C4-2B (cell line): ENCODE results near the gene PLPPR3.
"Not testable (repeated sequence)": the region's sequence is repeated elsewhere in the genome, so short reads cannot be mapped to it uniquely, and the experiment has no call there.

Experiments
- H3K27ac ChIP-seq: fragments of 450-650 bp; 2 replicates; pipeline ENCODE4 v1.5.1; 2017
- CTCF ChIP-seq: fragments of 450-650 bp; conservative IDR thresholded peaks from 2 replicates; pipeline ENCODE4 v1.5.1; 2017; ENCODE audit warnings: mild to moderate bottlenecking
- ZFX ChIP-seq: fragments of 450-650 bp; IDR thresholded peaks from 2 replicates; pipeline ENCODE4 v1.6.1; 2017

The PLPPR3 gene

GRCh38 chr19:821231-821824 is 427 bp downstream of the PLPPR3 start:
- TF ChIP-seq ZFX (no peak), CTCF (no peak)
- H3K27ac ChIP-seq, result no peak overlapping the region

GRCh38 chr19:820212-820611 is 1.5 kb downstream of the PLPPR3 start:
- not testable (repeated sequence) for H3K27ac ChIP-seq

- no peak overlapping the region for H3K27ac ChIP-seq
- TF ChIP-seq ZFX (no peak), CTCF (no peak)
Observed at GRCh38 chr19:816500-816857, 5.3 kb downstream of the PLPPR3 start.

- no peak overlapping the region for H3K27ac ChIP-seq
- TF ChIP-seq ZFX (no peak), CTCF (no peak)
Observed at GRCh38 chr19:815775-816499, 5.8 kb downstream of the PLPPR3 start.

- H3K27ac ChIP-seq, result no peak overlapping the region
Observed at GRCh38 chr19:815079-815774, 6.5 kb downstream of the PLPPR3 start.

GRCh38 chr19:814152-815078 is 7.3 kb downstream of the PLPPR3 start:
- no peak overlapping the region for H3K27ac ChIP-seq
- TF ChIP-seq ZFX, result no peak
- TF ChIP-seq CTCF, result no peak

More at GRCh38 chr19:815079-815774, 6.5 kb downstream of the PLPPR3 start:
- TF ChIP-seq CTCF, result no peak
- no peak for TF ChIP-seq ZFX

- no peak overlapping the region for H3K27ac ChIP-seq
- TF ChIP-seq CTCF, result no peak
- TF ChIP-seq ZFX, result no peak
Observed at GRCh38 chr19:813219-814151, 8.3 kb downstream of the PLPPR3 start.
